ENCODE results near the gene CLBA1. TPM values are rescaled to one million over a fixed set of nuclear protein-coding genes. Genes with fewer than 3 reads are reported as not detected.

Gene CLBA1
- total and polyA plus RNA-seq, 2 experiments from 2014 or later, result 1.6 to 1.8 TPM

DNA sequence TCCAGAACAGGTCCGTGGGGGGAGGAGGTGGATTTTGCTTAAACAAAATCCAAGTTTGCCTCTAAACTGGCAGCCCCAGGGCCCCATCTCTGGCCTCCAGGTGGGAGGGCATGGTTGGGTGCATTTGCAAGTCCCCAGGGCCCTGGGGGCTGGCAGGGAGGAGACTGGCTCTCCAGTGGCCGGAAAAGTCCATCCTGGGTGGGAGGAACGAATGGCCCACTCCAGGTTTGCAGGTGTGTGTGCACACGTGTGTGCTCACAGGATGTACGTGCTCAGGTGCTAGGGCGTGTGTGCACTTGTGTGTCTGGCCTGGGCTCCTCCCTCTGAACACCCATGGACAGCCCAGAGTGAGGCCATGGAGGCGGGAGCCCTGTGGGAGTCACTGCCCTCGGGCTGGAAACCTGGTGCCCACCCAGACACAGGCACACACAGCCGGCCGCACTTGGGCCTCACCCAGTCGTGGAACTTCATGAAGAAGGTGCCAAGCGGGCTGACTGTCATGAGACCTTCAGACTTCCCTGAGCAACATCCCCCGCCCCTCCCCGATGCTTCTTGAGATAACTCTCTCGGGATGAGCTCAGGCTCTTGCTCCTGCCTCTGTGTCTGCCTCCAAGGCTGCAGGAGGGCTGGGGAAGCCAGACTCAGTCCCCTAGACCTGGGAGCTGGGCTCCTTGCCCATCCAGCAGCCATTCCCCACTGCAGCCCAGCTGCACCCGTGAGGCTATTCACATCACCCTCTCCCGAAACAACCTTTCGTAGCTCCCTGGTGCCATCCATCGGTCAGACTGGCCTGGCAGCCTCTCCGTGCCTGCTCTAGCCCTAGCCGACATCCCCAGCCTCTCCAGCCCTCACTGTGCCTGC, 16.8 kb upstream of the CLBA1 start:
- ATAC-seq (no peak), DNase-seq (ENCODE audit: low spot score) (no peak)
- H3K9me3 Mint-ChIP-seq, result no peaks in the 10 kb centered on the region
- Histone ChIP-seq H3K27me3 (ENCODE audit: insufficient read depth) (no peaks in the 10 kb centered on the region), H3K79me2 (replicated peaks; ENCODE audit: insufficient read depth) (no peaks in the 10 kb centered on the region), H3F3A (replicated peaks; ENCODE audit: low read depth) (no peaks in the 10 kb centered on the region), H3K4me3 (no peak overlapping the region; the same call in 1 of the 2 replicates), H3K36me3 (ENCODE audit: insufficient read depth) (no peaks in the 10 kb centered on the region), H3K4me2 (peak overlapping the region; percentile 89), H3K9me2 (ENCODE audit: insufficient read depth) (no peaks in the 10 kb centered on the region), H3K4me1 (ENCODE audit: insufficient read depth) (peaks cover 13% of the 10 kb centered on the region; the same call in 1 of the 2 replicates), H2AFZ (peak overlapping the region; percentile 97; the same call in 1 of the 2 replicates), H4K20me1 (replicated peaks; ENCODE audit: insufficient read depth) (no peaks in the 10 kb centered on the region), H3K27ac (ENCODE audit: low read depth) (no peak overlapping the region)
- peaks cover 10% of the 10 kb centered on the region; the same call in 2 of the 3 replicates for H3K4me1 Mint-ChIP-seq
- H3K36me3 Mint-ChIP-seq (ENCODE audit: low read depth), result no peaks in the 10 kb centered on the region
- no peak overlapping the region for H3K27ac Mint-ChIP-seq
- TF ChIP-seq EZH2 (IDR thresholded peaks at IDR 0.05; ENCODE audit: low read depth, unreplicated experiment), result no peak
- TF ChIP-seq STAT1 (IDR thresholded peaks at IDR 0.05; ENCODE audit: unreplicated experiment), result no peak
- peak overlapping the region; percentile 68; the same call in 2 of the 3 replicates for H3K4me3 Mint-ChIP-seq
- peaks cover 15% of the 10 kb centered on the region for H3K27me3 Mint-ChIP-seq (ENCODE audit: insufficient read depth, low read depth, poor library complexity)

GRCh38 chr14:104969741-104970230, 15.8 kb upstream of the CLBA1 start:
- Mint-ChIP-seq H3K4me1 (peaks cover 10% of the 10 kb centered on the region; the same call in 2 of the 3 replicates), H3K27me3 (ENCODE audit: insufficient read depth, low read depth, poor library complexity) (peaks cover 17% of the 10 kb centered on the region), H3K4me3 (no peak overlapping the region), H3K36me3 (ENCODE audit: low read depth) (no peaks in the 10 kb centered on the region), H3K27ac (no peak overlapping the region), H3K9me3 (no peaks in the 10 kb centered on the region)
- H4K20me1 ChIP-seq (replicated peaks; ENCODE audit: insufficient read depth), result no peaks in the 10 kb centered on the region
- no peaks in the 10 kb centered on the region for H3K27me3 ChIP-seq (ENCODE audit: insufficient read depth)
- H3F3A ChIP-seq (replicated peaks; ENCODE audit: low read depth), result no peaks in the 10 kb centered on the region
- no peak overlapping the region for H3K4me3 ChIP-seq
- no peak for ATAC-seq
- no peaks in the 10 kb centered on the region for H3K9me2 ChIP-seq (ENCODE audit: insufficient read depth)
- H2AFZ ChIP-seq, result no peak overlapping the region
- peaks cover 13% of the 10 kb centered on the region; the same call in 1 of the 2 replicates for H3K4me1 ChIP-seq (ENCODE audit: insufficient read depth)
- no peak overlapping the region for H3K4me2 ChIP-seq
- no peaks in the 10 kb centered on the region for H3K36me3 ChIP-seq (ENCODE audit: insufficient read depth)
- no peak for DNase-seq (ENCODE audit: low spot score)
- no peaks in the 10 kb centered on the region for H3K79me2 ChIP-seq (replicated peaks; ENCODE audit: insufficient read depth)
- H3K27ac ChIP-seq (ENCODE audit: low read depth), result no peak overlapping the region
- TF ChIP-seq EZH2 (IDR thresholded peaks at IDR 0.05; ENCODE audit: low read depth, unreplicated experiment) (no peak), NANOG (IDR thresholded peaks at IDR 0.05; ENCODE audit: borderline replicate concordance) (no peak), JUNB (IDR thresholded peaks at IDR 0.05; ENCODE audit: unreplicated experiment) (no peak), REST (IDR thresholded peaks at IDR 0.05; ENCODE audit: unreplicated experiment) (no peak), STAT1 (IDR thresholded peaks at IDR 0.05; ENCODE audit: unreplicated experiment) (no peak), POLR2AphosphoS5 (IDR thresholded peaks at IDR 0.05; ENCODE audit: low read depth) (no peak), ZNF114 (CRISPR knock-in tag; IDR thresholded peaks at IDR 0.05) (no peak), ZNF331 (CRISPR knock-in tag; IDR thresholded peaks at IDR 0.05; ENCODE audit: low read depth) (no peak), EZH2phosphoT487 (IDR thresholded peaks at IDR 0.05; ENCODE audit: unreplicated experiment) (no peak), CREB1 (CRISPR knock-in tag; IDR thresholded peaks at IDR 0.05; ENCODE audit: low read depth) (no peak)
- TF ChIP-seq, protein P1, sequence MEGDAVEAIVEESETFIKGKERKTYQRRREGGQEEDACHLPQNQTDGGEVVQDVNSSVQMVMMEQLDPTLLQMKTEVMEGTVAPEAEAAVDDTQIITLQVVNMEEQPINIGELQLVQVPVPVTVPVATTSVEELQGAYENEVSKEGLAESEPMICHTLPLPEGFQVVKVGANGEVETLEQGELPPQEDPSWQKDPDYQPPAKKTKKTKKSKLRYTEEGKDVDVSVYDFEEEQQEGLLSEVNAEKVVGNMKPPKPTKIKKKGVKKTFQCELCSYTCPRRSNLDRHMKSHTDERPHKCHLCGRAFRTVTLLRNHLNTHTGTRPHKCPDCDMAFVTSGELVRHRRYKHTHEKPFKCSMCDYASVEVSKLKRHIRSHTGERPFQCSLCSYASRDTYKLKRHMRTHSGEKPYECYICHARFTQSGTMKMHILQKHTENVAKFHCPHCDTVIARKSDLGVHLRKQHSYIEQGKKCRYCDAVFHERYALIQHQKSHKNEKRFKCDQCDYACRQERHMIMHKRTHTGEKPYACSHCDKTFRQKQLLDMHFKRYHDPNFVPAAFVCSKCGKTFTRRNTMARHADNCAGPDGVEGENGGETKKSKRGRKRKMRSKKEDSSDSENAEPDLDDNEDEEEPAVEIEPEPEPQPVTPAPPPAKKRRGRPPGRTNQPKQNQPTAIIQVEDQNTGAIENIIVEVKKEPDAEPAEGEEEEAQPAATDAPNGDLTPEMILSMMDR (conservative IDR thresholded peaks at IDR 0.05; ENCODE audit: low read depth in 2 of 2), result no peak

Data from GM23338 (cell line).